ENCODE measurements around the gene RASGRF2.

- TF ChIP-seq CTCF (IDR thresholded peaks at IDR 0.05; ENCODE audit: low read depth, low read length, poor library complexity, severe bottlenecking) = no peak
- no peak for TF ChIP-seq EZH2phosphoT487 (IDR thresholded peaks at IDR 0.05; ENCODE audit: borderline replicate concordance, low read length)
Observed at GRCh38 chr5:81253875-81254274, 293.7 kb downstream of the RASGRF2 start.
